ENCODE data around the gene ALX3.
A peak's percentile ranks its signal among the peaks of the same experiment; 100 is the strongest.

Gene ALX3

GRCh38 chr1:110070671-110071242 lies at the start of gene ALX3:
Gene ALX3 (minus strand): TSS chr1:110070672. CDS start chr1:110070612, 60 bp downstream.
- no peak for DNase-seq (ENCODE audit: low read depth)

- no peak for DNase-seq (ENCODE audit: low read depth)
Measured at GRCh38 chr1:110119843-110120242, 49.4 kb upstream of the ALX3 start.

GRCh38 chr1:110118636-110119396 lies 48.3 kb upstream of the ALX3 start:
- no peak for DNase-seq (ENCODE audit: low read depth)

GRCh38 chr1:110114784-110115183 lies 44.3 kb upstream of the ALX3 start:
- DNase-seq (ENCODE audit: low read depth) = no peak

GRCh38 chr1:110114173-110114572 lies 43.7 kb upstream of the ALX3 start:
- DNase-seq (ENCODE audit: low read depth) = no peak

- no peak for DNase-seq (ENCODE audit: low read depth)
Measured at GRCh38 chr1:110113551-110113950, 43.1 kb upstream of the ALX3 start.

GRCh38 chr1:110112656-110113055 lies 42.2 kb upstream of the ALX3 start:
- DNase-seq (ENCODE audit: low read depth) = no peak

GRCh38 chr1:110112143-110112542 lies 41.7 kb upstream of the ALX3 start, which contains the start of gene UBL4B:
Gene UBL4B (plus strand): TSS chr1:110112443. CDS start chr1:110112535, 92 bp downstream.
- no peak for DNase-seq (ENCODE audit: low read depth)

- no peak for DNase-seq (ENCODE audit: low read depth)
Measured at GRCh38 chr1:110111081-110111480, 40.6 kb upstream of the ALX3 start.

GRCh38 chr1:110107867-110108469 lies 37.5 kb upstream of the ALX3 start:
- DNase-seq (ENCODE audit: low read depth) = no peak

- peak; percentile 30 for DNase-seq (ENCODE audit: low read depth)
Measured at GRCh38 chr1:110106013-110106941, 35.8 kb upstream of the ALX3 start.

- no peak for DNase-seq (ENCODE audit: low read depth)
Measured at GRCh38 chr1:110102081-110102480, 31.6 kb upstream of the ALX3 start.

GRCh38 chr1:110100335-110100734 lies 29.9 kb upstream of the ALX3 start:
- DNase-seq (ENCODE audit: low read depth) = no peak

GRCh38 chr1:110098222-110099026 lies 28.0 kb upstream of the ALX3 start:
- no peak for DNase-seq (ENCODE audit: low read depth)

- no peak for DNase-seq (ENCODE audit: low read depth)
Measured at GRCh38 chr1:110097507-110098221, 27.2 kb upstream of the ALX3 start.

GRCh38 chr1:110094931-110095654 lies 24.6 kb upstream of the ALX3 start:
- no peak for DNase-seq (ENCODE audit: low read depth)

- DNase-seq (ENCODE audit: low read depth) = no peak
Measured at GRCh38 chr1:110092991-110093390, 22.5 kb upstream of the ALX3 start.

GRCh38 chr1:110091791-110092190 lies 21.3 kb upstream of the ALX3 start:
- DNase-seq (ENCODE audit: low read depth) = no peak

GRCh38 chr1:110091381-110091780 lies 20.9 kb upstream of the ALX3 start:
- no peak for DNase-seq (ENCODE audit: low read depth)

Measured in stimulated activated CD8-positive, alpha-beta memory T cell treated with anti-CD3 and anti-CD28 coated beads, Interleukin-12 subunit alpha, Interleukin-12 subunit beta, amount 100 ng/mL, for 1 hour (primary cell).